NCI-H2227 (cell line): Measurements from ENCODE around the gene SH3GL2.

Experiments
- DNase-seq: peaks from one replicate; lab custom pipeline; 2025; ENCODE audit not compliant: unreplicated experiment; lab: John Stamatoyannopoulos, UW

The SH3GL2 gene

DNA sequence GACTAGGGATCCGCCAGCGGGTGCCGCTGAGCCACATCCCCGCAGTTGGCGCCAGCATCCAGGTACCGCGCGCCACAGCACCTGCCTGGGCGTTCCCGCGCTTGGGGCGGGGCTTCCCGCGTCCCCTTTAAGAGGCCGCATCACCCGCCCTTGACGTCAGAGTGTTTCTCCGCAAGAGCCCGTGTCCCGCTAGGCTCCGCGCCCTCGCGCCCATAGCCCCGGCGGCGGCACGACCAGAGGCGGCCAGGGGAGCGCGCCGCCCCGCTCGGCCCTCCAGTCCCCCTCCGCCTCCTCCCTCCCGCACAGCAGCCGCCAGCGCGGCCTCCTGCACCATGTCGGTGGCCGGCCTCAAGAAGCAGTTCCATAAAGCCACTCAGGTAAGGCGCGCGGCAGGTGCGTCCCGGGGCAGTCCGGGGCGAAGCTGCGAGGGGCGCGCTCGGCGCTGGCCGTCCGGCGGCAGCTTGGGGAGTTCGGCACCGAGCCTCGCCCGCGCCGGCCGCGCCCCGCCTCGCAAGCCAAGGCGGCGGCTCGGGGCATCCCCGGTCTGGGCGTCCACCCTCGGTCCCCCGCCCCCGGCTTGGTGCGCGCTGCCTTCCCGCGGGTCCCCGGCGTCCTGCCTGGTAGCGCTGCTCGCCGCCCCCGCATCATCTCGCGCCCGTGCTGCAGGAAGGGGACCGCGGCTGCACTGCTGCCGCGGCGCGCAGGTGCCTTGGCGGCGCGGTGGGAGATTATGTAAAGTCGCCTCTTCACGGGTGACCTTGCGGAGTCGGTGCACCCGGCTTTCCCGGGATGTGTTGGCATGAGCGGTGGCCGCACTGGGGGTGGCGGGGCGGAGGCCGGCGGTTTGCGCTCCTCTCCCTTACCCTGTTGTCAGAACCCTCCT, at the start of gene SH3GL2:
SH3GL2 (plus strand) TSS at position 156 of the 883 bp plus-strand sequence.
- DNase-seq: peak; percentile 74

- DNase-seq: peak; percentile 75
These were observed 47.1 kb upstream of the SH3GL2 start for GRCh38 chr9:17531642-17532254.

GRCh38 chr9:17532461-17532860, 46.4 kb upstream of the SH3GL2 start:
- no peak for DNase-seq

GRCh38 chr9:17535176-17535575, 43.7 kb upstream of the SH3GL2 start:
- no peak for DNase-seq

DNA sequence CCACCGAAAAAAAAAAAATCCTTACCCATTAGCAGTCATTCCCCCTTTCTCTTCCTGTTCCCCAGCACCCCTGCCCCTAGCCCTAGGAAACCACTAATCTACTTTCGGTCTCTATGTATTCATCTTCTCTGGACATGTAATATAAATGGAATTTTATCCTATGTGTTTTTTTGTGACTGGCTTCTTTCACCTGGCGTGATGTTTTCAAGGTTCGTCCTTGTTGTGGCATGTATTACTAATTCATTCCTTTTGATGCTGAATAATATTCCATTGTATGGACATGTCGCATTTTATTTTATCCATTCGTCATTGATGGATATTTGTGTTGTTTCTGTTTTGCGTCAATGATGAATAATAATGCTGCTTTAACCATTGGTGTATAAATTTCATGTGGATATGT, 42.8 kb upstream of the SH3GL2 start:
- DNase-seq: no peak

DNA sequence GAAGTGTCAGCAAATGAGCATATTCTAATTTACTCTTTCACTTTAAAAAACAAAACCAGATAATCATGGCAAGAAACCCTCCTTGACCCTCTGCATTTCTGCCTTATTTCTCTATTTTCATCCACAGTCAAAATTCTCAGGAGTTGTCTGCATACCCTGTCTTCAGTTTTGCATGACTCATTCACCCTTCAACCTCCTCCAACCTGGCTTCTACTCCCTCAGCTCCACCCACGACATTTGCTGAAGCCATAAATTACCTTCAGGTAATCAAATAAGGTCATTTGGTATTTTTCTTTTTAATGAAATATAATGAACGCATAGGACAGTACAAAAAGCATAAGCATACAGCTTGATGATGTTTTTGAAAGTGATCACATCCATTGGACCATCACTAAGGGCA, 27.8 kb upstream of the SH3GL2 start:
- DNase-seq: no peak

DNA sequence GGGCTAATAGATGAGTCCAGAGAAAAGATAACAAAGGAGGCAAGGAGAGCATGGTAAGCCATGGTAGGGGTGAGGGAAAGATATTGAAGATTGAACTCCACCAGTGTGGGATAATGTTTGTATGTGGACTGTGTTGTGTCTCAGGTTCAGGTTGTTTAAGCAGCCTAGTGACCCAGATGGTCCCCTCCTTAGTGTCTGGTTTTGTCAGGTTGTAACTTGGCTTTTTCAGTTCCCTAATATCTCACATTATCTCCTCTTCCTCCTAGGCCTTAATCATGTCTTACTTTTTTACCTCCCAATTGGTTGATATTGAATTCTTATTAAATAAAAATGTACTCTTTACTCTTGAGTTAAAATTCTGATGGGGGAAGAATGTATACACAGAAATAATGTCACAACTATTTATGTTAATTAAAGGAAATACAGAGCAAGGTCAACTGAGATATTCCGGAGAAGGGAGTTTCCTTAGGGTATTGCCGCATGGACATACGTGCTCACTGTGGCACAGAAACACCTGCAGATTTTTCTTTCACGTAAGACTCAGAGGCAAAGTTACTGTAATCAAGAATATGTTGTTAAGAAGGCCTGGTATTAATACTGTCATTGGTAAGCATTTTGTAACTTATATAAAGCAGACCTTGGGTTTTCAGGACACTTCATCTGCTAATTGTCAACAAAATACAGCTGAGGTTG, 23.4 kb upstream of the SH3GL2 start:
- no peak for DNase-seq

GRCh38 chr9:17556255-17556654, 22.6 kb upstream of the SH3GL2 start:
- DNase-seq: no peak

GRCh38 chr9:17556935-17557334, 21.9 kb upstream of the SH3GL2 start:
- DNase-seq: no peak

DNA sequence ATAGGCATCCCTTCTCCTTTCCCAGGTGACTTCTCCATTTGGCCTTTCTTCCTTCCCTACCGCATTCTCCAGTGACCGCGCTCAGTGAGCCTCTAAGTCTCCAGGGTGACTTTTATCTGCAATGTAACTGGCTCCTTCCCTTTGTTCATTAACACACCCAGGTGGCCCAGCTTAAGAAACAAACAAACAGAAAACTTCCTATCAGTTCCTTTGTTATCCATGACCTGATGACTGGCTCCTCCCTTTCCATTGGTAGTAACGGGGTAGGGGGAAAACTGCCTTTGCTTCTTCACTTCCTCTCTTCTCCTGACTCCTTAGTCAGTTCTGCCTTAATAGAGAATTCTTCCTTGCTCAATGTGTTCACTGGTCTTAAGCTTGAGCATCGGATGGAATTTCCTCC, 7.0 kb upstream of the SH3GL2 start:
- no peak for DNase-seq

DNA sequence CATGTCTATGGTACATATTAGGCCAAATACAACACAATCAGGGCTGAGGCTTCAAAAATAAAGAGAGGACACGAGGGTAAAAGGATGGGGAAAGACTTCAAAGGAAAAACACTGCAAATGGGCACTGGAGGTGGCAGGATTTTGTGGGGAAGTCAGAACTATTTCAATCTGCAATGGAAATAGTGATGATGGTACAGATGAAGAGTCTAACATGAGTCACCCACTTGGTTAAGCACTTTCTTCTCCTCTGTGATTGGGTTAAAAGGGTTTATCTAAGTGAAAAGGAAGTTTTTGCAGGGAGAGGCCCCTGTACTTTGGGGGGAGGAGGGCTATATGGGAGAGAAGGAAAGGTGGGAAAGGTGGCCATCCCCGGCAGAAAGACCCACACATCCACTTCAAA, 4.5 kb upstream of the SH3GL2 start:
- DNase-seq: no peak

- no peak for DNase-seq
These were observed 322 bp upstream of the SH3GL2 start for GRCh38 chr9:17578577-17578910.

DNA sequence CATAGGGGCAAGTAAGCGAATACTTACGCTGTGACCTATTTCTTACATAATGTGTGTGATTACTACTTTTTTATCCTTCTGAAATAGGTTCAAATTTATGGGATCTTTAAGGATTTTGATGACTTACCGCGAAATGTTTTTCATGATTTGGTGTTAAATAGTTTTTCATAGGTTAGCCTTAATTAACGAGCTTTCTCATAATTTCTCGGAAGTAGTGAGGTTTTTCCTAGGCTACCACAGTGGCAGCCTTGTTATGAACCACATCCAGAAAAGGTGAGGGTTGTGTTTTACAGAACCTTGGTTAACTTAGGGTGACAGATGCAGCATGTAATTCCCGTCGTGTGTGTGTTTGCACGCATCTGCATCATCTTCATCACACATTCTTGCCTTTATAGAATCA, 1.3 kb downstream of the SH3GL2 start:
- DNase-seq: no peak

- no peak for DNase-seq
These were observed 8.2 kb downstream of the SH3GL2 start for GRCh38 chr9:17587113-17587512.

DNA sequence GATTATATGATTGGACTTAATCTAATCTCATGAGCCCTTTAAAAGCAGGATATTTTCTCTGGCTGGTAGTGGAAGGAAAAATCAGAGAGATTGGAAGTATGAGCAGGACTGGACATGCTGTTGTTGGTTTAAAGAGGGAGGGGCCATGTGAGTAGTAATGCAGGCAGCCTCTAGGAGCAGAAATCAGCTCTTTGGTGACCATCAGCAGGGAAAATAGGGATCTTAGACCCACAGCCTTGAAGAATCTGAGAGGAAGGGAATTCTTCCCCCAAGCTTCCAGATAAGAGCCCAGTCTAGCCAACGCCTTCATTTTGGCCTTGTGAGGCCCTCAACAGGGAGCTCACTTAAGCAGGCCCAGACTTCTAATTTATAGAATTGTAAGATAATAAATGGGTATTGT, 9.5 kb downstream of the SH3GL2 start:
- no peak for DNase-seq

DNA sequence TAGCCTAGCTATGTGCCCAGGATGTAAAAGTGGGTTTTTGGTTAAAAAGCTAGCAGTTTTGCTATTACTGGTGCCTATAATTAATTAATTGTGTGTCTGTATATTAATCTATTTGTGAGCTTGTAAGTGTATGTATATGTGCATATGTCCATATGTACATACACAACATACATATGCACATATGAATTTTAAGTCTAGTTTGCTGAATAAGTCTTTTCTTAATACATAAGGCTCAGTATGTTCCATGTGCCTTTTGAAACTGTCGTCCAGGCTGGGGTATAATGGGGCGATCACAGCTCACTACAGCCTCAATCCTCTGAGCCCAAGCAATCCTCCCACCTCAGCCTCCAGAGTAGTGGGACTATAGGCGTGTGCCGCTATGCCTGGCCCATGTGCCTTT, 10.1 kb downstream of the SH3GL2 start:
- no peak for DNase-seq

DNA sequence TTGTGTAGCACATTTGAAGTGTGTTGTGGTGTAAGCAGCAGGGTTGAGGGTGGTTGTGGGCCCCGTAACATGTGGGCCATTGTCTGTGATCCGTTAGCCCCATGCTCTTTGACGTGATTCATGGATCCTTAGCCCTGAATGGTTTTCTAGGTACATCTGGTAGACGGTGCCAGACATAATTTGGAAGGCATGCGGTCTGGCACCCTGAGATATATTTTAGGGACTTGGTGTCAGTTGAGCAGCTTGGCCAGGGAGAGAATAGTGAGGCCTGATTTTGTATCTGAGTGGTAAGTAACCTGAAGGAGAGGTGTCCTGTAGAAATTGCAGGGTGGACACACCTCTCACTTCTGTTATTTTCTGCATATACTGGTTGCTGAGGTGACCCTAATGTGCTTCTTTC, 10.9 kb downstream of the SH3GL2 start:
- no peak for DNase-seq

DNA sequence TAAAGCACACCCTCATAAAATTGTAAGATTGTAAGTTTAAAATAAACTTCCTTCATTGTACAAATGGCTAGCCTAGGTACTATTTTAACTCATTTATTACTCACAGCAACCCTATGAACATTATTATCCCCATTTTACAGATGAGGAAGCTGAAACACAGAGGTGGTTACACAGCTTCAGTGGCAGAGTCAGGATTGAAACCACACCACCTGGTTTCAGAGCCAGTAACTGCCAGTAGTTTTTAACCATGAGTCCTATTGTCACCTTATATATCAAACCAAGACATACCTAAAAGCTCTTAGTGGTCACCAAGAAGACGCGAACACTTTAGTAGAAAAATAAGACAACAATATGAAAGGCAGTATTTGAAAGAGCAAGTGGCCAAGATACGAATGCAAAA, 16.1 kb downstream of the SH3GL2 start:
- DNase-seq: no peak

GRCh38 chr9:17597977-17598376, 19.1 kb downstream of the SH3GL2 start:
- no peak for DNase-seq

- no peak for DNase-seq
These were observed 22.2 kb downstream of the SH3GL2 start for GRCh38 chr9:17600962-17601593.

DNA sequence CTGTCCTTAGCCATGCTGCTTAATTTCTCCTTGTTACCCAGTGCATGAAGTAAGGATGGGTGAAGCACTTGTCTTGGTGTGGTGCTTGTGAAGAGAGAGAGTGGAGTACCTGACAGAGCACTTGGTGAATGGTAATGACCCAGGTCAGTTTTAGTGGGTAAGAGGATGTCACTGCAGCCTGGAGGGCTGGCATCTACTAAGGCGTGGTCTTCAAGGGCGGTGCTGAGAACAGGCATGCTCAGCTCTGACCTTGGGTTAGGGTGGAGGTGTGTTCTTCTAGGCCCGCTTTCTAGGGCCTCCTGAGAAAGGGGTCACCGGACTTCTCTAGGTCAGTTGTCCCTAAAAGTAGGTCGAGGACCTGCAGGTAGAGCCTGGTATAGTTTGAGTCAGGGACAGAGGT, 25.7 kb downstream of the SH3GL2 start:
- DNase-seq: no peak
